BLaER1 treated with 17β-estradiol and CSF1 and Interleukin-3, amounts not matched to agents 10 nM and 100 nM (cell line): ENCODE data around the gene CNGB1.

ENCODE experiments used
- H3K27ac ChIP-seq, 11 experiments: shearing (Covaris generic); formaldehyde crosslinking; 2 replicates each; pipeline ENCODE4 v1.8.1; 2022
- H3K27me3 ChIP-seq, 11 experiments: shearing (Covaris generic); formaldehyde crosslinking; 2 replicates each; pipeline ENCODE4 v1.8.1; 2022
- H3K36me3 ChIP-seq, 11 experiments: shearing (Covaris generic); formaldehyde crosslinking; 2 replicates each; pipeline ENCODE4 v1.8.1; 2022
- H3K4me1 ChIP-seq, 10 experiments: shearing (Covaris generic); formaldehyde crosslinking; 2 replicates each; pipeline ENCODE4 v1.8.1; 2022
- H3K4me2 ChIP-seq, 11 experiments: shearing (Covaris generic); formaldehyde crosslinking; 2 replicates each; pipeline ENCODE4 v1.8.1; 2022
- H3K4me3 ChIP-seq, 10 experiments: shearing (Covaris generic); formaldehyde crosslinking; 2 replicates each; pipeline ENCODE4 v1.8.1; 2022
- H3K9ac ChIP-seq, 11 experiments: shearing (Covaris generic); formaldehyde crosslinking; 2 replicates each; pipeline ENCODE4 v1.8.1; 2022
- H3K9me3 ChIP-seq, 11 experiments: shearing (Covaris generic); formaldehyde crosslinking; replicated peaks in 1 of 11; 2 replicates each; pipeline ENCODE4 v1.8.1; 2022
- H4K20me1 ChIP-seq, 11 experiments: shearing (Covaris generic); formaldehyde crosslinking; 2 replicates each; pipeline ENCODE4 v1.8.1; 2022
- Cebpa-rat ChIP-seq, 11 experiments: shearing (Covaris generic); IDR thresholded peaks; 2 replicates each; pipeline ENCODE4 v1.8.1; 2022

The CNGB1 gene

GRCh38 chr16:57994778-57995177, 23.9 kb upstream of the CNGB1 start:
- Histone ChIP-seq H3K27me3 (no peaks in the 10 kb centered on the region), H3K9me3 (no peaks in the 10 kb centered on the region), H3K4me1 (peaks cover 30 to 67% (median 43%) of the 10 kb centered on the region in 10 experiments), H3K4me2 (peak overlapping the region in 10 of 11 experiments; percentile 34 to 97 (median 60); a peak in 19 of 22 replicates), H3K4me3 (no peak overlapping the region), H3K27ac (peak overlapping the region in 2 of 11 experiments; percentile 20 to 21; a peak in 3 of 22 replicates), H4K20me1 (peaks cover 39 to 81% (median 65%) of the 10 kb centered on the region in 11 experiments; a peak in 21 of 22 replicates), H3K36me3 (peaks cover 34 to 55% (median 51%) of the 10 kb centered on the region in 11 experiments), H3K9ac (0 out of 22 replicates have a peak overlapping the region, but pooled peaks of 1 of the 11 experiments have one; percentile 13)
- no peak for TF ChIP-seq Cebpa-rat (IDR thresholded peaks at IDR 0.05)

GRCh38 chr16:57994361-57994760, 23.4 kb upstream of the CNGB1 start:
- H3K36me3 ChIP-seq = peaks cover 34 to 55% (median 51%) of the 10 kb centered on the region in 11 experiments
- peak overlapping the region in 10 of 11 experiments; percentile 34 to 97 (median 60); a peak in 12 of 22 replicates for H3K4me2 ChIP-seq
- peaks cover 26 to 65% (median 39%) of the 10 kb centered on the region in 10 experiments for H3K4me1 ChIP-seq
- TF ChIP-seq Cebpa-rat (IDR thresholded peaks at IDR 0.05) = no peak
- peak overlapping the region in 2 of 11 experiments; percentile 20 to 21; a peak in 2 of 22 replicates for H3K27ac ChIP-seq
- H3K27me3 ChIP-seq = no peaks in the 10 kb centered on the region
- H4K20me1 ChIP-seq = peaks cover 39 to 81% (median 61%) of the 10 kb centered on the region in 11 experiments; a peak in 21 of 22 replicates
- H3K9me3 ChIP-seq = no peaks in the 10 kb centered on the region
- H3K9ac ChIP-seq = 0 out of 22 replicates have a peak overlapping the region, but pooled peaks of 1 of the 11 experiments have one; percentile 19
- no peak overlapping the region for H3K4me3 ChIP-seq

- no peaks in the 10 kb centered on the region for H3K27me3 ChIP-seq
- 0 out of 22 replicates have a peak overlapping the region, but pooled peaks of 3 of the 11 experiments have one; percentile 2 to 53 (median 19) for H3K9ac ChIP-seq
- H3K27ac ChIP-seq = 0 out of 22 replicates have a peak overlapping the region, but pooled peaks of 2 of the 11 experiments have one; percentile 20 to 27
- no peak overlapping the region for H3K4me3 ChIP-seq
- peaks cover 35 to 77% (median 57%) of the 10 kb centered on the region in 11 experiments; a peak in 21 of 22 replicates for H4K20me1 ChIP-seq
- H3K4me1 ChIP-seq = peaks cover 22 to 60% (median 35%) of the 10 kb centered on the region in 10 experiments
- TF ChIP-seq Cebpa-rat (IDR thresholded peaks at IDR 0.05) = no peak
- H3K4me2 ChIP-seq = peak overlapping the region in 4 of 11 experiments; percentile 71 to 97 (median 90); a peak in 9 of 22 replicates
- H3K36me3 ChIP-seq = peaks cover 34 to 55% (median 51%) of the 10 kb centered on the region in 11 experiments
- H3K9me3 ChIP-seq = no peaks in the 10 kb centered on the region
These were observed 23.0 kb upstream of the CNGB1 start for GRCh38 chr16:57993897-57994296.

GRCh38 chr16:57993438-57993837, 22.5 kb upstream of the CNGB1 start:
- no peaks in the 10 kb centered on the region for H3K9me3 ChIP-seq
- H3K36me3 ChIP-seq = peaks cover 34 to 55% (median 51%) of the 10 kb centered on the region in 11 experiments
- peak overlapping the region in 2 of 11 experiments; percentile 9 to 39; a peak in 2 of 22 replicates for H3K27ac ChIP-seq
- TF ChIP-seq Cebpa-rat (IDR thresholded peaks at IDR 0.05) = no peak
- peaks cover 17 to 56% (median 30%) of the 10 kb centered on the region in 10 experiments for H3K4me1 ChIP-seq
- H4K20me1 ChIP-seq = peaks cover 30 to 72% (median 53%) of the 10 kb centered on the region in 11 experiments; a peak in 21 of 22 replicates
- H3K4me3 ChIP-seq = no peak overlapping the region
- H3K27me3 ChIP-seq = no peaks in the 10 kb centered on the region
- H3K9ac ChIP-seq = peak overlapping the region in 5 of 11 experiments; percentile 2 to 53 (median 24); a peak in 3 of 22 replicates
- H3K4me2 ChIP-seq = peak overlapping the region in 3 of 11 experiments; percentile 71 to 97 (median 96); a peak in 4 of 22 replicates

GRCh38 chr16:57992084-57992483, 21.2 kb upstream of the CNGB1 start:
- TF ChIP-seq Cebpa-rat (IDR thresholded peaks at IDR 0.05) = no peak
- H3K4me2 ChIP-seq = no peak overlapping the region
- no peak overlapping the region for H3K27ac ChIP-seq
- H3K4me1 ChIP-seq = peaks cover 10 to 42% (median 21%) of the 10 kb centered on the region in 10 experiments
- peaks cover 18 to 59% (median 39%) of the 10 kb centered on the region in 11 experiments; a peak in 20 of 22 replicates for H4K20me1 ChIP-seq
- no peaks in the 10 kb centered on the region for H3K9me3 ChIP-seq
- no peaks in the 10 kb centered on the region for H3K27me3 ChIP-seq
- peaks cover 21 to 43% (median 38%) of the 10 kb centered on the region in 11 experiments for H3K36me3 ChIP-seq
- no peak overlapping the region for H3K9ac ChIP-seq
- no peak overlapping the region for H3K4me3 ChIP-seq

- no peak overlapping the region for H3K27ac ChIP-seq
- peaks cover 13 to 54% (median 34%) of the 10 kb centered on the region in 11 experiments; a peak in 18 of 22 replicates for H4K20me1 ChIP-seq
- no peak overlapping the region for H3K4me3 ChIP-seq
- H3K4me2 ChIP-seq = no peak overlapping the region
- H3K9ac ChIP-seq = no peak overlapping the region
- no peaks in the 10 kb centered on the region for H3K27me3 ChIP-seq
- H3K4me1 ChIP-seq = peaks cover 10 to 37% (median 21%) of the 10 kb centered on the region in 10 experiments
- no peak for TF ChIP-seq Cebpa-rat (IDR thresholded peaks at IDR 0.05)
- no peaks in the 10 kb centered on the region for H3K9me3 ChIP-seq
- H3K36me3 ChIP-seq = peaks cover 17 to 38% (median 33%) of the 10 kb centered on the region in 11 experiments
These were observed 20.7 kb upstream of the CNGB1 start for GRCh38 chr16:57991551-57992059.

- Histone ChIP-seq H3K9ac (no peak overlapping the region), H3K27me3 (no peaks in the 10 kb centered on the region), H3K9me3 (no peaks in the 10 kb centered on the region), H3K4me3 (no peak overlapping the region), H3K27ac (no peak overlapping the region), H4K20me1 (peaks cover 0 to 29% (median 10%) of the 10 kb centered on the region in 11 experiments; a peak in 16 of 22 replicates), H3K4me2 (no peak overlapping the region), H3K36me3 (peaks cover 0 to 16% (median 8%) of the 10 kb centered on the region in 11 experiments; a peak in 14 of 22 replicates), H3K4me1 (peaks cover 7 to 20% (median 10%) of the 10 kb centered on the region in 10 experiments; a peak in 18 of 20 replicates)
- TF ChIP-seq Cebpa-rat (IDR thresholded peaks at IDR 0.05) = no peak
These were observed 18.0 kb upstream of the CNGB1 start for GRCh38 chr16:57988929-57989328.

GRCh38 chr16:57987441-57988177, 16.7 kb upstream of the CNGB1 start:
- Histone ChIP-seq H4K20me1 (peaks cover 0 to 16% (median 0%) of the 10 kb centered on the region in 11 experiments; a peak in 5 of 22 replicates), H3K9me3 (no peaks in the 10 kb centered on the region), H3K27ac (no peak overlapping the region), H3K9ac (no peak overlapping the region), H3K27me3 (no peaks in the 10 kb centered on the region), H3K4me3 (no peak overlapping the region), H3K36me3 (peaks cover 0 to 3% (median 0%) of the 10 kb centered on the region in 11 experiments; a peak in 2 of 22 replicates), H3K4me2 (no peak overlapping the region), H3K4me1 (peaks cover 5 to 13% (median 7%) of the 10 kb centered on the region in 10 experiments; a peak in 17 of 20 replicates)
- TF ChIP-seq Cebpa-rat (IDR thresholded peaks at IDR 0.05) = no peak; a peak in 1 of 22 replicates
